Measurements from ENCODE around the gene TEKTIP1.

The TEKTIP1 gene

GRCh38 chr19:3494559-3494958 is 44.4 kb upstream of the TEKTIP1 start:
- no peak for TF ChIP-seq CTCF (conservative IDR thresholded peaks at IDR 0.05; ENCODE audit: low read length)
- no peak overlapping the region for H3K4me3 ChIP-seq (ENCODE audit: low read length)
- no peak for DNase-seq (ENCODE audit: low read depth)

- no peak overlapping the region for H3K4me3 ChIP-seq (ENCODE audit: low read length)
- TF ChIP-seq CTCF (conservative IDR thresholded peaks at IDR 0.05; ENCODE audit: low read length) = no peak
- no peak for DNase-seq (ENCODE audit: low read depth)
Measured at GRCh38 chr19:3496392-3497273, 42.3 kb upstream of the TEKTIP1 start.

- DNase-seq (ENCODE audit: low read depth) = no peak
- TF ChIP-seq CTCF (conservative IDR thresholded peaks at IDR 0.05; ENCODE audit: low read length) = no peak
- no peak overlapping the region for H3K4me3 ChIP-seq (ENCODE audit: low read length)
Measured at GRCh38 chr19:3497757-3498520, 41.0 kb upstream of the TEKTIP1 start.

- H3K4me3 ChIP-seq (ENCODE audit: low read length) = peak overlapping the region; percentile 94
- no peak for TF ChIP-seq CTCF (conservative IDR thresholded peaks at IDR 0.05; ENCODE audit: low read length)
- no peak for DNase-seq (ENCODE audit: low read depth)
Measured at GRCh38 chr19:3499738-3500428, 39.1 kb upstream of the TEKTIP1 start.

GRCh38 chr19:3500429-3501101 is 38.4 kb upstream of the TEKTIP1 start, which contains the start of gene DOHH:
Gene DOHH, minus strand, starts transcription at chr19:3500674. Its CDS starts 3,860 bp downstream, at chr19:3496814.
- TF ChIP-seq CTCF (conservative IDR thresholded peaks at IDR 0.05; ENCODE audit: low read length) = no peak
- H3K4me3 ChIP-seq (ENCODE audit: low read length) = peak within 1 kb of the TSS; percentile 94
- DNase-seq (ENCODE audit: low read depth) = peak; percentile 94

- no peak for DNase-seq (ENCODE audit: low read depth)
- TF ChIP-seq CTCF (conservative IDR thresholded peaks at IDR 0.05; ENCODE audit: low read length) = no peak
Measured at GRCh38 chr19:3501780-3502179, 37.2 kb upstream of the TEKTIP1 start.

More at GRCh38 chr19:3501780-3502179, 37.2 kb upstream of the TEKTIP1 start:
- no peak overlapping the region for H3K4me3 ChIP-seq (ENCODE audit: low read length)

Data from AG10803 (cell line).